Stimulated activated CD4-positive, alpha-beta T cell treated with anti-CD3 and anti-CD28 coated beads, Interleukin-2, amount 100 ng/mL, for 48 hours (primary cell): ENCODE measurements around the gene FAM174B.

Source experiments
- DNase-seq, 2 donors: peaks; one replicate each; pipeline ENCODE4 v3.0.0-alpha.2; 2020

FAM174B gene

GRCh38 chr15:92638709-92639365, 16.7 kb downstream of the FAM174B start:
- no peak for DNase-seq

GRCh38 chr15:92638291-92638708, 17.3 kb downstream of the FAM174B start:
- DNase-seq = no peak

GRCh38 chr15:92637626-92638025, 17.9 kb downstream of the FAM174B start:
- DNase-seq = no peak

GRCh38 chr15:92636908-92637481, 18.6 kb downstream of the FAM174B start:
- DNase-seq = no peak

GRCh38 chr15:92636401-92636907, 19.1 kb downstream of the FAM174B start:
- DNase-seq = no peak

- no peak for DNase-seq
Observed at GRCh38 chr15:92634671-92635201, 20.8 kb downstream of the FAM174B start.

- no peak for DNase-seq
Observed at GRCh38 chr15:92634060-92634459, 21.5 kb downstream of the FAM174B start.

- DNase-seq = no peak
Observed at GRCh38 chr15:92633418-92633817, 22.2 kb downstream of the FAM174B start.

- DNase-seq = no peak
Observed at GRCh38 chr15:92633001-92633400, 22.6 kb downstream of the FAM174B start.

GRCh38 chr15:92631721-92632120, 23.9 kb downstream of the FAM174B start:
- DNase-seq = no peak

GRCh38 chr15:92629975-92630626, 25.5 kb downstream of the FAM174B start:
- DNase-seq = no peak

- DNase-seq = no peak
Observed at GRCh38 chr15:92629276-92629974, 26.1 kb downstream of the FAM174B start.

- DNase-seq = no peak
Observed at GRCh38 chr15:92627014-92627413, 28.6 kb downstream of the FAM174B start.

GRCh38 chr15:92625251-92625980, 30.2 kb downstream of the FAM174B start:
- no peak for DNase-seq

GRCh38 chr15:92624401-92624991, 31.1 kb downstream of the FAM174B start:
- DNase-seq = no peak

- no peak for DNase-seq
Observed at GRCh38 chr15:92623435-92623834, 32.1 kb downstream of the FAM174B start.

- DNase-seq = no peak
Observed at GRCh38 chr15:92621972-92622533, 33.5 kb downstream of the FAM174B start.

- no peak for DNase-seq
Observed at GRCh38 chr15:92620991-92621390, 34.6 kb downstream of the FAM174B start.

GRCh38 chr15:92619145-92620101, 36.2 kb downstream of the FAM174B start:
- no peak for DNase-seq
